ENCODE data around the gene MIER2.

The MIER2 gene

GRCh38 chr19:335072-335471 lies 9.5 kb downstream of the MIER2 start:
- Histone ChIP-seq H3K27me3 (replicated peaks; ENCODE audit: insufficient read depth, low read length) (peaks cover 79% of the 10 kb centered on the region), H3K9me3 (replicated peaks; ENCODE audit: insufficient read depth, low read length) (no peaks in the 10 kb centered on the region), H3K4me1 (ENCODE audit: low read length) (no peaks in the 10 kb centered on the region), H3F3A (ENCODE audit: insufficient read depth, low read length) (no peaks in the 10 kb centered on the region), H3K9me2 (replicated peaks; ENCODE audit: insufficient read depth, low read length) (no peaks in the 10 kb centered on the region), H3K4me3 (ENCODE audit: low read length) (no peak overlapping the region), H3K36me3 (replicated peaks; ENCODE audit: insufficient read depth, low read length) (no peaks in the 10 kb centered on the region), H3K79me2 (ENCODE audit: low read length) (no peaks in the 10 kb centered on the region), H3K27ac (ENCODE audit: low read length) (no peak overlapping the region), H3K9ac (ENCODE audit: low read length) (no peak overlapping the region), H3K4me2 (ENCODE audit: low read depth, low read length) (no peak overlapping the region), H2AFZ (ENCODE audit: low read length) (no peak overlapping the region), H4K20me1 (ENCODE audit: insufficient read depth, low read length) (no peaks in the 10 kb centered on the region)
- TF ChIP-seq CTCF (IDR thresholded peaks at IDR 0.05; ENCODE audit: low read length) (no peak), EZH2phosphoT487 (IDR thresholded peaks at IDR 0.05; ENCODE audit: low read length) (no peak), EZH2 (optimal IDR thresholded peaks at IDR 0.05; ENCODE audit: low read depth, low read length) (no peak)
- DNase-seq = no peak

- no peaks in the 10 kb centered on the region for H3K79me2 ChIP-seq (ENCODE audit: low read length)
Observed at GRCh38 chr19:334296-335071, 10.1 kb downstream of the MIER2 start.

GRCh38 chr19:330503-330902 lies 14.1 kb downstream of the MIER2 start:
- Histone ChIP-seq H3K79me2 (ENCODE audit: low read length) (no peaks in the 10 kb centered on the region), H3K4me3 (ENCODE audit: low read length) (no peak overlapping the region), H3K9me3 (replicated peaks; ENCODE audit: insufficient read depth, low read length) (no peaks in the 10 kb centered on the region), H3K4me2 (ENCODE audit: low read depth, low read length) (no peak overlapping the region), H3K27ac (ENCODE audit: low read length) (no peak overlapping the region), H3F3A (ENCODE audit: insufficient read depth, low read length) (no peaks in the 10 kb centered on the region), H3K9me2 (replicated peaks; ENCODE audit: insufficient read depth, low read length) (no peaks in the 10 kb centered on the region), H3K4me1 (ENCODE audit: low read length) (no peaks in the 10 kb centered on the region), H4K20me1 (ENCODE audit: insufficient read depth, low read length) (no peaks in the 10 kb centered on the region), H3K27me3 (replicated peaks; ENCODE audit: insufficient read depth, low read length) (peaks cover 86% of the 10 kb centered on the region), H3K36me3 (replicated peaks; ENCODE audit: insufficient read depth, low read length) (no peaks in the 10 kb centered on the region), H2AFZ (ENCODE audit: low read length) (no peak overlapping the region), H3K9ac (ENCODE audit: low read length) (no peak overlapping the region)
- TF ChIP-seq EZH2phosphoT487 (IDR thresholded peaks at IDR 0.05; ENCODE audit: low read length) = no peak
- no peak for TF ChIP-seq EZH2 (optimal IDR thresholded peaks at IDR 0.05; ENCODE audit: low read depth, low read length)
- TF ChIP-seq CTCF (IDR thresholded peaks at IDR 0.05; ENCODE audit: low read length) = no peak
- no peak for DNase-seq

More at GRCh38 chr19:334296-335071, 10.1 kb downstream of the MIER2 start:
- H3K4me1 ChIP-seq (ENCODE audit: low read length) = no peaks in the 10 kb centered on the region
- no peaks in the 10 kb centered on the region for H3F3A ChIP-seq (ENCODE audit: insufficient read depth, low read length)
- H3K9me2 ChIP-seq (replicated peaks; ENCODE audit: insufficient read depth, low read length) = no peaks in the 10 kb centered on the region
- no peaks in the 10 kb centered on the region for H3K9me3 ChIP-seq (replicated peaks; ENCODE audit: insufficient read depth, low read length)
- H3K4me3 ChIP-seq (ENCODE audit: low read length) = no peak overlapping the region
- TF ChIP-seq EZH2 (optimal IDR thresholded peaks at IDR 0.05; ENCODE audit: low read depth, low read length) (no peak), CTCF (IDR thresholded peaks at IDR 0.05; ENCODE audit: low read length) (no peak), EZH2phosphoT487 (IDR thresholded peaks at IDR 0.05; ENCODE audit: low read length) (no peak)
- no peak for DNase-seq
- H3K27ac ChIP-seq (ENCODE audit: low read length) = no peak overlapping the region
- H3K9ac ChIP-seq (ENCODE audit: low read length) = no peak overlapping the region
- no peaks in the 10 kb centered on the region for H4K20me1 ChIP-seq (ENCODE audit: insufficient read depth, low read length)
- H3K36me3 ChIP-seq (replicated peaks; ENCODE audit: insufficient read depth, low read length) = no peaks in the 10 kb centered on the region
- H2AFZ ChIP-seq (ENCODE audit: low read length) = no peak overlapping the region
- H3K4me2 ChIP-seq (ENCODE audit: low read depth, low read length) = no peak overlapping the region
- H3K27me3 ChIP-seq (replicated peaks; ENCODE audit: insufficient read depth, low read length) = peaks cover 79% of the 10 kb centered on the region

Measured in MM.1S (cell line).